Measurements from ENCODE around the gene SLAMF6.
A peak's percentile ranks its signal among the peaks of the same experiment; 100 is the strongest.
"Not testable (repeated sequence)": the region's sequence is repeated elsewhere in the genome, so short reads cannot be mapped to it uniquely, and the experiment has no call there.

SLAMF6 gene

DNA sequence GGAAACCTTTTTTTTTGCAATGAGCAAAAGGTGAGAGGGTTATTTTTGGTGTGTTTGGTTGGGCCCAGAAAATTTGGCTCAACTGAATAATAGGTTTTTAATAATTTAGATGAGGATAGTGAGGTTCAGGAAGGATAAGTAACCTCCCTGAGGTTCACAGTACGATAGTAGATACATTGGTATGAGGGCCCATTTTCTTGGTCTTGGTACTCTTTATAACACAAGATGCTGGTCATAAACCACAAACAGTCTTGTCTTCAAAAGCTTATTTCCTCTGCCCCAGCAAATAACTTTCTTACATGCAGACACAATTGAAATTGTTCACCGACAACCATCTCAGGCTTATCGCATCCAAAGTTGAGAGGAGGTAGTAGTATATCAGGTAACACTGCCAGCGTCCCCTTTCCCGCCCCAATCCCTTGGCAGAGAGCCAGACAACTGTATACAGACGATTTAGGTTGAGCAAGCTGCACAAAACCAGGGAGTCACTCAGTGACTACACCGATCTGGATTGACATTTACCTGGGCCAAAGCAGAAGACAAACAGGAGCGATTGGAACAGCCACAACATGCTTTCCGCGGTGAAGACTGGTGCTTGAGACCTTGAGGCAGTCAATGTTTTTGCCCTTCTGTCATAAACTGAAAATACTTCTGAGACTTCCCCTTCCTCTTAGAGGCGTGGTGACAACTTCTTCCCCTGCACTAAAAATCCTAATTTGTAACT lies at the start of gene SLAMF6:
Gene SLAMF6 (minus strand): TSS at position 634 of the 724 bp plus-strand sequence. CDS start 63 bp downstream, at position 571.
- DNase-seq (ENCODE audit: low spot score): no peak

DNA sequence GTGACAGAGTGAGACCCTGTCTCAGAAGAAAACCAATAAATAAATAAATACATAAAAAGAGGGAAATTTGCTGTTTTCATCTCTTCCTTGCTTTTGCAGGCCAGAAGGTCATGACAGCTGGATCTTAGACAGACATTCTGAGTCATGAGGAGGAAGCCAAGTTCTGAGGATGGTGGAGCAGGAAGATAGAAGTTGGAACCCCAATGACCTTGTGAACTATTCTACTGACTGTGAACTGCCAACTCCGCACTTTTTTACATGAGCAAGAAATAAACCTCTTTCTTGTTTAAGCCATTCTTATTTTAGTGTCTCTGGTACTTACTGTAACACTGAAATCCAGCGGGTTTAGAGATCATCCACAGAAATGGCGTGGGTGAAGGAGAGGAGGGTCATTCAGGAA lies 47.8 kb upstream of the SLAMF6 start:
- no peak for DNase-seq (ENCODE audit: low spot score)

DNA sequence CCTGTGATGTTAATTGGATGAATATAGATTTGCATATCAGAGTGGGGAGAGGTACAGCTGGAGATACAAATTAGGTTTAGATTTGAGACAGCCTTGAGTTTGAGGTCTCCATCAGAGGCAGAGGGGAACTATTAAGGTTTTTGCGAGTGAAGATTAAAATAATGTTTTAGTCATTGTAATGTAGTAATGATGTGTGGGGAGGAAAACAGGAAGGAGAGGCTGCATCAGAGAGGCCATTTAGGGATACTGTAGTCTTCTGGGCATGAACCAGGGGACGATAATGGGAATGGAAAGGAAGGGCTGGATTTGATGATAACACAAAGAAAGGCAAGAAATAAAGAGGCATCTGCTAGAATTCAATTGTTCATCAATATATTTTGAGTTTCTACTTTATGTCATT lies 46.8 kb upstream of the SLAMF6 start:
- DNase-seq (ENCODE audit: low spot score): no peak

DNA sequence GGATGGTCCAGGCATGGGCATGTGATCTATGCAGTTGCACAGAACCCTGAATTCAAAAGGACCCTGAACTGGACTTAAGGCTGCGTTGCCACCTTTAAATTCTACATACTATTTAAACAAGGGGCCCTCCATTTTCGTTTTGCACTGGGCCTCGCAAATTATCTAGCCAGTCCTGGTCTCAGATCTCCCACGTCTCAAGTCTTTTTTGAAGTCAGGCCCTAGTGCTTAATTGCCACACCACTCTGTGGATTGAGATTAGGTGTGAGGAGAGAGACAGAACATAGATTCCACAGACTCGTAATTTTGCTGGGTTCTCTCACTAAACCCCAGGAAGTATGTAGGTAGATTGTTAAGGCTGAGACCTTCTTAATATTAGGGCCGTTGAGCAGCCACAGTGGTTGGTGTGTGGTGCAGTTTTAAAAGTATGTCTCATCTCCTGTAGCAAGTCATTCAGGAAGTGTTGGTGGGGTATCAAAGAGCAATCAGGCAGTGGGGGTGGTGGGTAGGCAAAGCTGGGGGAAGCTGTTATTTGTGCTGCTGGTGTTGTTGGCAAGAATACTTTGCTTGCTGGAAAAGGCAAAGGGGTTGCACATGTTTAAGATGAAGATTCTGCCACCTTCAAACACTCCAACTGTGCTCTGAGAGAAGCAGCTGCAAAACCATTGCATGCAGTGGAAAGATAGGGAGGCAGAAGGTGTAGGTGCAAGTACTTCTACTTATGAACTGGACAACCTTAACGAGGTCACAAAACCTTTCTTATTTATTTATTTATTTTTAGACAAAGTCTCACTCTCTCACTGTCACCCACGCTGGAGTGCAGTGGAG lies 45.0 kb upstream of the SLAMF6 start:
- no peak for DNase-seq (ENCODE audit: low spot score)

DNA sequence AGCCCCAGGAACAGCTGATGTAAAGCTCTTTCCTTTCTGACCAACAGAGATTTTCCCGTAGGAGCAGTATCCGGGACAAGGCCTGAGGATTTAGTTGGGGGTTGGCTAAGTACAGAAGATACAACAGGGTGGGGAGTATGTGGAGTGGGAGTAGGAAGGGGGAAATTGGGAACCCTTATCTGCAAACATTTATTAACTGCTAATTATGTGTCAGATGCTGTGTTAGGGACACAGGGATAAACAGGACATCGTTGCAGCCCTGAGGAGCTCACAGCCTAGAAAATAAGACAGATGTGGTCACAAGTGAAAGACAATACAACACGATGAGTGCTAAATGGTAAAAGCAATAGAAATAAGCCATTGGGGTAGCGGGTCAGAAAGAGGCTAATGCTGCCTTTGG lies 44.3 kb upstream of the SLAMF6 start:
- DNase-seq (ENCODE audit: low spot score): no peak

DNA sequence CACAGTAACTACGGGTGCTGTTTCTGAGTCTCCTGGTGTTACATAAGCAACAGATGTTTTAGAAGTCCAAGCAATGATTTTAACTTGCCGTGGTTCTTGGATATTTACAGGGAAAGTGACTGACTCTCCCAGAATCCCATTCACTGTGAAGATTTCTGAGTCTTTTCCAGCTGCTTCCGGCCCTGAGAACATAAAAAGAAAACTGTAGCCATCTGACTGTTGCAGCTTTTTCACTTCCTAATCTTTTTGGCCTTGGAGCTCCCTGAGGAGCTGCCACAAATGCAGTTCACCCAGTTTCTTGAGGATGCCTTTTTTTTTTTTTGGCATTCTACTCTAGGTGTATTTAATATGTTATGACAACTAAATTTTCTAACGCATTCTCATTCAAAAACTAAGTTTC lies 42.5 kb upstream of the SLAMF6 start:
- no peak for DNase-seq (ENCODE audit: low spot score)

DNA sequence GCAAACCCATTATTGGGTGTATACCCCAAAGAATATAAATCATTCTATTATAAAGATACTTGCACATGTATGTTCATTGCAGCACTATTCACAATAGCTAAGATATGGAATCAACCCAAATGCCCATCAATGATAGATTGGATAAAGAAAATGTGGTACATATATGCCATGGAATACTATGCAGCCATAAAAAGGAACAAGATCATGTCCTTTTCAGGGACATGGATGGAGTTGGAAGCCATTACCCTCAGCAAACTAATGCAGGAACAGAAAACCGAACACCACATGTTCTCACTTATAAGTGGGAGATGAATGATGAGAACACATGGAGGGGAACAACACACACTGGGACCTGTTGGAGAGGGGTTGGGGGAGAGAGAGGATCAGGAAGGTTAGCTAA lies 40.2 kb upstream of the SLAMF6 start:
- not testable (repeated sequence) for DNase-seq (ENCODE audit: low spot score)

DNA sequence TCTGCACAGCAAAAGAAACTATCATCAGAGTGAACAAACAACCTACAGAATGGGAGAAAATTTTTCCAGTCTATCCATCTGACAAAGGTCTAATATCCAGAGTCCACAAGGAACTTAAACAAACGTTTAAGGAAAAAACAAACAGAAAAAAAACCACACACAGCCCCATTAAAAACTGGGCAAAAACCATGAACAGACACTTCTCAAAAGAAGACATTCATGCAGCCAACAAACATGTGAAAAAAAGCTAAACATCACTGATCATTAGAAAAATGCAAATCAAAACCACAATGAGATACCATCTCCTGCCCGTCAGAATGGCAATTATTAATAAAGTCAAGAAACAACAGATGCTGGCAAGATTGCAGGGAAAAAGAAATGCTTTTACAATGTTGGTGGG lies 39.7 kb upstream of the SLAMF6 start:
- not testable (repeated sequence) for DNase-seq (ENCODE audit: low spot score)

DNA sequence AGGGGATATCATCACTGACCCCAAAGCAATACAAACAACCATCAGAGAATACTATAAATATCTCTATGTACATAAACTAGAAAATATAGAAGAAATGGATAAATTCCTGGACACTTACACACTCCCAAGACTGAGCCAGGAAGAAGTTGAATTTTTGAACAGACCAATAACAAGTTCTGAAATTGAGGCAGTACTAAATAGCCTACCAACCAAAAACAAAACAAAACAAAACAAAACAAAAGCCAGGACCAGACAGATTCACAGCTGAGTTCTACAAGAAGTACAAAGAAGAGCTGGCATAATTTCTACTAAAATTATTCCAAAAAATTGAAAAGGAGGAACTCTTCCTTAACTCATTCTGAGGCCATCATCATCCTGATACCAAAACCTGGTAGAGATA lies 37.8 kb upstream of the SLAMF6 start:
- no peak for DNase-seq (ENCODE audit: low spot score)

DNA sequence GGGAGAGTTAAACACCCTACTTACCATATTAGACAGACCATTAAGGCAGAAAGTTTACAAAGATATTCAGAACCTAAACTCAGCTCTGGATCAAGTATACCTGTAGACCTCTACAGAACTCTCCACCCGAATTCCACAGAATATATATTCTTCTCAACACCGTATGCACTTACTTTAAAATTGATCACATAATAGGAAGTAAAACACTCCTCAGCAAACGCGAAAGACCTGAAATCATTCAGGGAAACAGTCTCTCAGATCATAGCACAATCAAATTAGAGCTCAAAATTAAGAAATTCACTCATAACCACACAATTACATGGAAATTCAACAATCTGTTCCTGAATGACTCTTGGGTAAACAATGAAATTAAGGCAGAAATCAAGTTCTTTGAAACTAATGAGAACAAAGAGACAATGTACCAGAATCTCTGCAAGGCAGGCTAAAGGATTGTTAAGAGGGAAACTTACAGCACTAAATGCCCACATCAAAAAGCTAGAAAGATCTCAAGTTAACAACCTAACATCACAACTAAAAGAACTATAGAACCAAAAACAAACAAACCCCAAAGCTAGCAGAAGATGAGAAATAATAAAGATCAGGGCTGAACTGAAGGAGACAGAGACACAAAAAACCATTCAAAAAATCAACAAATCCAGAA lies 37.1 kb upstream of the SLAMF6 start:
- no peak for DNase-seq (ENCODE audit: low spot score)

DNA sequence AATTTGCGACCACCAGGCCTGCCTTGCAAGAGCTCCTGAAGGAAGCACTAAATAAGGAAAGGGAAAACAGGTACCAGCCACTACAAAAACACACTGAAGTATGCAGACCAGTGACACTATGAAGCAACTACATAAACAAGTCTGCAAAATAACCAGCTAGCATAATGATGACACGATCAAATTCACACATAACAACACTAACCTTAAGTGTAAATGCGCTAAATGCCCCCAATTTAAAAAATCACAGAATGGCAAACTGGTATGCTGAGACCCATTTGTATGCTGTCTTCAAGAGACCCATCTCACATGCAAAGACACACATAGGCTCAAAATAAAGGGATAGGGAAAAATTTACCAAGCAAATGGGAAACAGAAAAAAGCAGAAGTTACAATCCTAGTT lies 36.4 kb upstream of the SLAMF6 start:
- DNase-seq (ENCODE audit: low spot score): not testable (repeated sequence)

DNA sequence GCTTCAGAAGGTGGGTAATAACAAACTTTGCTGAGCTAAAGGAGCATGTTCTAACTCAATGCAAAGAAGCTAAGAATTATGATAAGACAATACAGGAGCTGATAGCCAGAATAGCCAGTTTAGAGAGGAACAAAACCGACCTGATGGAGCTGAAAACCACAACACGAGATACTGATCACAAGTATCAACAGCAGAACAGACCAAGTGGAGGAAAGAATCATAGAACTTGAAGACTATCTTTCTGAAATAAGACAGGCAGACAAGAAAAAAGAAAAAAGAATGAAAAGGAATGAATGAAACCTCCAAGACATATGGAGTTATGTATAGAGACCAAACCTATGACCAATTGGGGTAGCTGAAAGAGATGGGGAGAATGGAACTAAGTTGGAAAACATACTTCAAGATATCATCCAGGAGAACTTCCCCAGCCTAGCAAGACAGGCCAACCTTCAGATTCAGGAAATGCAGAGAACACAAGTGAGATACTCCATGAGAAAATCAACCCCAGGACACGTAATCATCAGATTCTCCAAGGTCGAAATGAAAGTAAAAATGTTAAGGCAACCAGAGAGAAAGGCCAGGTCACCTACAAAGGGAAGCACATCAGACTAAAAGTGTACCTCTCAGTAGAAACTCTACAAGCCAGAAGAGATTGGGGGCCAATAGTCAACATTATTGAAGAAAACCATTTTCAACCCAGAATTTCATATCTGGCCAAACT lies 35.8 kb upstream of the SLAMF6 start:
- DNase-seq (ENCODE audit: low spot score): no peak

DNA sequence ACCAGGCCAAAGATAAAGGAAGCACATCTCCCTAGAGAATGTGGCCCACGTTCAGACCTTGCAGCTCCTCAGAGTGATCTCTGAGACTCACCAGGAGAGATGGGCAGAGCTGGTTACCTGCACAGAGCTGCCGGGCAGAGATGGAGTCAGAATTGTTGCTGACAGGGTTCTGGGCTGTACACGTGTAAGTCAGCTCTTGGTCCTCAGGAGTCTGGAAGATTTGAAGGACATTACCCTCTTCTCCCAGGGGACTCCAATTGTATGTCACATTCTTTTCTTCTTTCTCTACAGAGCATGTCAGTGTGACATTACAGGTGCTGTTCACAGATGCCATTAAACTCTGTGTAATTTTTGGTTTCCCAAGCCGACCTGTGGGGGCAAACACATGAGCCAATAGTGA lies 30.7 kb upstream of the SLAMF6 start:
- DNase-seq (ENCODE audit: low spot score): no peak

DNA sequence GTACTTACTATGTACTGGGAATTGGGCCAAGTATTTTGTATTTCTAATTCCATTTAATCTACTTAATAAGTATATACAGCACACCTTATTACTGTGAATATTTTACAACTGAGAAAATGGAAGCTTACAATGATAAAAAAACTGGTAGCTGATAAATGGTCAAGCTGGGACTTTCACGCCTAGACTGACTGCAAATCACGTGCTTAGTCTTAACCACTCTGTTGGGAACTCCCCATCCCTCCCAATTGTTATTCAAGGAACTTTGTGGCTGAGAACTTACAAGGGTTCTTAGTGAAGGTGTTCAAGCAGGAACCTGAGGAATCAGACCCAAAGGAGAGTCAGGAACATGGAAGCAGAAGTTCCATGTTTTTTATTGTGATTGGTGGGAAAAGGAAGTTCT lies 29.4 kb upstream of the SLAMF6 start:
- DNase-seq (ENCODE audit: low spot score): no peak

DNA sequence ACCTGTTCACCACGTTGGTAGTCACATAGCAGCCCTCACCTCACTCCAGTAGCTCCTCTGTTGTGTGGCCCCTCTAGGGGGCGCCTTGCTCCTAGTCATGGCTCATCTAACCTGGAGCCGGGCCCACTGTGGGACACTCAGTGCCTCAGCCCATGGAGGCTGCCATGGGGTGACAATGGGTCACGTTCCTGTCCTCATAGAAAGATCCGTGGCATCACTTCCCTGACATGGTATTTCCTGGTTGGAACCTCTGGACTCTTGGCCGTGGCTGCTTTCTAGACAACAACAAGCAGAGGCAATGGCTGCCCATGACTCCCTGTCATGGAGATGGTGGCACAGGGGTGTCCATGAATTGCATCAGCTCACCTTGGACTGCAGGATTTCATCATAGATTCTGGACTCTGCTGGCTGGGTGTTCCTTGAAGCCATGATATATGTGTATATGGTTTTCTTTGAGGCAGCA lies 27.5 kb upstream of the SLAMF6 start:
- no peak for DNase-seq (ENCODE audit: low spot score)

DNA sequence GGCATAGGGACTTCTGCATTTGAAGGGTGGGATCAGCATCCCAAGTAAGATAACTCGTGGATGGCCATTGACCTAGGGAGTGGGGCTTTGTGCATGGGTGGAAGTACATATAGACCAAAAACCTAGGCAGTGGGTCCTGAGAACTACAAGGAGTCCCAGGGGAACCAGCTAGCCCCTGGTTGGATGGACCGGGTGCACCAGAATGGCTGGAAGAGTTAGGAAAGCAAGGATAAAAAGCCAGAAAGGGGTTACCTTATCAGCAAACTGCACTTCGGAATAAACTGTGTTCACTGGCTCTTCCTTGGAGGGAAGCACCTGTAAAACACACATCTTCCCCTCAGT lies 26.6 kb upstream of the SLAMF6 start:
- no peak for DNase-seq (ENCODE audit: low spot score)

DNA sequence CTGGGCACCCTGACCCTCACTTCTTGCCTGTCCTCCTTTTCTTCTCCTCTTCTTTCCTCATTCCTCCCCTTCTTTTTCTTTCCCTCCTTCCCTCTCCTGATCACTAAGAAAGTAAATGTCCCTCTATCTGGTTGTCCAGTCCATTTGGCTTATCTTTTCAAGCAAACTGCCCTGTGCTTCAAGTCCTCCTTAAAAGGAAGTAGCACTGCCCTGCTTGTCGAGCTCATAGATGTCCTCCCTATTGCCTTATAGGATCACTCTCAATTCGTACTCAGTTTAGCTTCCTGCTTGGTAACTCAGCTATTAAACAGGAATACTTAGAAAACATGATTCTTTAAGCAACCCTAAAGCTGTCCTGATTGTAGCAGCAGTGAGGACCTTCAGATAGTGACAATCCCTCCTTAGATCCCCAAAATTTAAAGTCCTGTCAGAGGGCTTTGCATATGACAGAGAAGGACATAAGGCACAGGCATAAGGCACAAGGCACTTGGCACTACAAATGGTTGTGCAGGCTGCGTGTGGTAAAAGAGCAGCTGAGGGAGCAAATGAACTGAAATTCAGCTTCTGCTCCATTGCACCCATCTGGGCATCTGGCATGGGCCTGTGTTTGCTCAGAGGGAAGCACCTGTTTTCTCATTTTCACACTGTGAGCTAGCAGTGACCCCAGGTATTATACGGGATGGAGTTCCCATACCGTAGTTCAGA lies 26.1 kb upstream of the SLAMF6 start:
- DNase-seq (ENCODE audit: low spot score): no peak

DNA sequence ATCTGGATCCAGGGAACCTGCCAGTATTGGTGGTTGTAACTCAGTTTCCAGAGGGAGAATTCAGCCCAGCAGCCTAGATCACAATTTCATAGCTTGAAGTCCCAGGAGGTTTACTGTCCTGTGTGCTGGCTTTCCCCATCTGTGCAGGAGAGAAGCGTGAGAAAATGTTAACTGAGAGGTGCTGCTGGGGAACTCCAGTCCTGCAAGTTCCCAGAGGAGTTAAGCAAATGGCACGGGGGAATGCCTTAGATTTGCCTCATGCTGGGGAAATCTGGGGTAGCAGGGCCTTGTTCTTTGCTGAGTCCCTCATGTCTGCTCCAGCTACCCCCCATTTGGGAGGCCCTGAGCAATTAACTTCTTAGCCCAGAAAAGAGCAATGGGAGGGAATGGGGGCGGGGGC lies 25.1 kb upstream of the SLAMF6 start:
- DNase-seq (ENCODE audit: low spot score): no peak

DNA sequence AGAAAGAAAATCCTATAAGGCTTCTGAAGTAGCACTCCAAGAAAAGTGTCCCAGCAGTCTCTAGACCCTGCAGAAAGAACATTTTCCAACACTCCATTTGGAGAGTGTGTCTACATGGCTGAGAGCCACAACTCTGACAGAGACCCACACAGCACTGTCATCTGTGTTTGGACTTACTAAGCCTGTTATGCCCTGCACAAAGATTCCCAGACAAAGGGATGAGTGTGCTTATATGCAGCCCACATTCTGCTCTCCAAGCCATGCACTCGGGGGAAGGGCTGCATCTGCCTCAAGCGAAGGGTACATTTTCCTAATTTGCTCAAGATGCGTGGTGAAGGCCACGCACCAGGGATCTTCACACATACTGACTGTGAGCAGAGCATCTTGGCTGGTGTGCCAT lies 24.4 kb upstream of the SLAMF6 start:
- no peak for DNase-seq (ENCODE audit: low spot score)

DNA sequence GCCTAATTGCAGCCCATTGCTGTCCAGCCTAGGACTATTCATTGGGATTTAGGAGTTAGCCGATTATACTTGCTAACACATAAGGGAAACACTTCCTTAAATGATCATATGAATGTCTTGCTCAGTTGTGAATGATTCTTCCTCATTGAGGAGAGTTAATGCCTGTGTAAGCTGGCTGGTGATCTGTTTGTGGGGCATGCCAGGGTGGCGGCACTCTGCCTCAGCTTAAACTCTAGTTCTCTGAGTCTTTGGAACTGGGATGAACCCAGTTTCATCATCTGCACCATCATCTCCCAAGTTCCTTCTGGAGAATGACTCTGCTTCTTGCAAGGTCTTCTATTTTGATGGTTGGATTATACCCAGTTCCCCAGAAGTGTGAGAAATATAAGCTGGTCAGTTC lies 23.9 kb upstream of the SLAMF6 start:
- DNase-seq (ENCODE audit: low spot score): no peak

DNA sequence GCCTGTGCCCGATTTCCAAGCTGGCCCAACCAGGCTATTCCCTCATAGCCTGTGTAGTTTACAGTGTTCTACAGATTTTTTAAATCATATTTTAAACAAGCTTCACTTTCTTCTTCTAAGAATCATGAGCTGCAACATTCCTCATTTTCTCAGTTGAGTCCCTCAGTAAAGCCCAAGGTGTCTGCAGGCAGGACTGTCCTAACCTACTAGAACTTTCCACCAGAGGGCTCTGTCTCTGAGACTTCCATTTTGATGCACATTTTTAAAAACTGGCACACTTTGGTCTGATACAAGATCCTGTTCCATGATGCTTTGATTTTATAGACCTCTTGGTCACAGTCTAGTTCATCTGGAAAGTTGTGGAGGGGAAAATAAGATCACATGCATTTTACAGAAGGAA lies 21.6 kb upstream of the SLAMF6 start:
- DNase-seq (ENCODE audit: low spot score): peak; percentile 23
